Stimulated activated CD4-positive, alpha-beta T cell treated with anti-CD3 and anti-CD28 coated beads, Interleukin-15, amount 100 ng/mL, for 1 hour (primary cell): ENCODE results near the gene SPARC.
A peak's percentile ranks its signal among the peaks of the same experiment; 100 is the strongest.

Experiments
- DNase-seq, 2 donors: peaks; one replicate each; pipeline ENCODE4 v3.0.0-alpha.2; 2020; ENCODE audit warnings: low read depth in 1 of 2, low spot score in 1 of 2

Gene SPARC

DNA sequence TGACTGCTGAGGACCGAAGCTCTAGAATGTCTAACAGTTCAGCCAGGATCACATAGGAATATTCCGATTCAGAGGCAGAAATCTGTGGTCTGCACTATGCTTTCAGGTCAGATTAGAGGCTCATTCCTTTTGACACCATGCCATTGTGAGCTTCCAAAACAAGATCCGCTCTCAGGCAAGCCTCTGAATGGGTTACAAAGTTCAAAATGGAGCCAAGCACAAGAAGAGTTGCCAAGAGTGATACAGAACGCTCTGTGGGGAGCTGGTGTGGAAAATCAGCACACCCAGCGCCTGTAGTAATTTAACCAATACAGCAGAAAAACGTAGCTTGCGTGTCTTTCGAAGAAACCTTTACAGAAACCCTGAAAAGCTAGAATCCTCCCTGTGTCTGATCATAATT is 62.2 kb downstream of the SPARC start:
- DNase-seq: no peak

DNA sequence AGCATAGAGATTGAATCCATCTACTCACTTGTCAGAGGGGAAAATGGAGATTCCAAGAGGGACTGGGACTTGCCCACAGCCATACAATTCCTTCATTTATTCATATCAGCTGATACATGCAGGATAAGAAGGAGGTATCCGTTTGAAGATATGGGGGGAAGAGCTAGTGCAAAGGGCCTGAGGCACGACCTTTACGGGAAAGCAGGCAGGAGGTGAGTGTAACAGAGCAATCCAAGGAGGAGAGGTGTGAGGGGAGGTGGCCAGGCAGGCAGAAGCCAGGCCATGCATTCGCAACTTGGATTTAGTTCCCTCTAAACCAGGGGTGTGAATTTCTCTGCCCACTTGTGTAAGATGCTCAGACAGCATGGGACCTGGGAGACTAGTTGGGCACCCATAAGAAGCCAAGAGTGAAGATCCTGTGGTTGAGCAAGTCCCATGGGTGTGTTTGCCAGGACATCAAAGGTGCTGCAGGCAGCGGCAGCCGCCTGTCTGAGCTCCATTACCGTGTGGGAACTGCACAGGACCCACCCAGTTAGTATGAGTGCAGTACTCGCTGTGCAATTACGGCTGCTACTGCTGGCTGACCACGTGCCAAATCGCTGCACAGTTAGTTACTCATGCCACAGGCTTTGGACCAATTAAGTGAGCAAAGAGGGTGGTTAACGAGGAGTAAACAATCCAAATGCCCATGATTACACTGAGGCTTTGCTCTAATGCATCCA is 64.2 kb downstream of the SPARC start:
- DNase-seq: no peak

- no peak for DNase-seq
Measured at GRCh38 chr5:151620461-151620840, 66.3 kb downstream of the SPARC start.

- no peak for DNase-seq
Measured at GRCh38 chr5:151619812-151620460, 66.8 kb downstream of the SPARC start.

GRCh38 chr5:151618907-151619306 is 67.8 kb downstream of the SPARC start:
- DNase-seq: no peak

DNA sequence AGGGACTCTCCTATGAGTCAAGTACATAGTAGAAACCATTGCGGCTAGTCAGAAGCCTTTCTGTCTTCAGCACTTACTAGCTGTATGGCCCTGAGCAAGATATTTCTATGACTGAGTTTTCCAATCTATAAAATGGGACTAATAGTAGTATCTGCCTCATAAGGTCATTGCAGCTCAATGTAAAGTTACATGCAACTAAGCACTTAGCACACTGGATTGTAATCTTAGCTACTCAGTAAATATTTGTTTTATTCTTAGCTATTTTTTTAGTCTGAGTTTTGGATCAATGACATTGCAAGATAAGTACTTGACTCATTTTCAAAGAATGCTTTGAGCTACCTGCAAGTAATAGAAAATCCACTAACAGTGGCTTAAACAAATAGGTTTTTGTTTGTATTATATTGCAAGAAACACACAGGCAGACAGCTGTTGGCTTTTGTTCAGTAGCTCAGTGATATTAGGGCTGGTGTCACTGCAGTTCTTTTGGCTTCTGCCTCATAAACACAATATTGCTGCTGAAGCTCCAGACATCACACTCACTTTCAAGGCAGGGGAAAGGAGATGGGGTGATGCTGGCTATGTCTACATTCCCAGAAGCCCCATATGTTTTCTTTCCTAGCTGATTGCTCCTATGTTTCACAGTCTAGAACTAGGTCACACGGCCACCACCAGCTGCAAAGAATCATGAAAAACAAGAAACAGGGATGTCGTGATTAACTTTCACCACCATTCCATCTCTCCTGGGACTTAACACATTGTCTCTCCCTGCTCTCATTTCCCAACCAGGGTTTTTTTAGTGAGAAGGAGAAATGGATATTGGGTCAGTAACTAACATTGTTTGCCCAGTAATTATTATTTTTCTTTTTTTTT is 68.6 kb downstream of the SPARC start:
- DNase-seq: no peak

- no peak for DNase-seq
Measured at GRCh38 chr5:151617383-151617840, 69.3 kb downstream of the SPARC start.

- DNase-seq: no peak
Measured at GRCh38 chr5:151615431-151615830, 71.3 kb downstream of the SPARC start.

- DNase-seq: no peak
Measured at GRCh38 chr5:151614565-151614964, 72.2 kb downstream of the SPARC start.

GRCh38 chr5:151612689-151613427 is 73.9 kb downstream of the SPARC start:
- DNase-seq: peak in 1 of 2 donors; percentile 24

DNA sequence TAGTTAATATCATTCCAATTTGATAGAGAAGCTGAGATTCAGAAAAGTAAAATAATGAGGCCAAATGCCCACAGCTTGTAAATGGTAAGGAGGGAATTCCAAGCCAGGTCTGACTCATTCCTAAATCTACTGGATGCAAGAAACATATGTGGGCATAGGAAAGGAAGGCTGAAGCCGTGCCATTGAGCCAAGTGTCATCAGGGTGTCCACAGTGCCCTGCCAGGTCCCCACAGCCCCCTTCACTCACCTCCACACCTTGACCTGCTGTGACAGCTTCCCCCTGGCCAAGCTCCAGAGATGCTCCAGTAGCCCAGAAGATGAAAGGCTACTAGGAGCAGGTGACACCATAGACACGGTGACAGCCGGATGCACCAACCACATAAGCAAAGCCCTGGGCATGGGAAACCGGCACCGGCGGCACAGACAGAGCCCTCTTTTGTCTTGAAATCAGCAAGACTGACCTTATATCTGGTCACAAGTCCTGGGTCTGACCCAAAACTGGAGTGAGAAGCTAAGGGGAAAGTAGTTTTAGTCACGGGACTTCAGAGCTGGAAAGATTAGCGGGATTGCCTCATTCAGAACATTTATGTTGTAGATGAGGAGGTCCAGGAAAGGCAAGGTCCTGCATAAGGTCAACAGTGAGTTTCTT is 75.5 kb downstream of the SPARC start:
- no peak for DNase-seq
